ENCODE data around the gene DMTF1.
"Not testable (repeated sequence)": the region's sequence is repeated elsewhere in the genome, so short reads cannot be mapped to it uniquely, and the experiment has no call there.

The DMTF1 gene

GRCh38 chr7:87192784-87193487 is 40.7 kb downstream of the DMTF1 start:
- H3K4me3 ChIP-seq (replicated peaks; ENCODE audit: low read depth, low read length), result no peak overlapping the region
- no peak for DNase-seq (ENCODE audit: extremely low read depth, low read depth)
- TF ChIP-seq CTCF (IDR thresholded peaks at IDR 0.05; ENCODE audit: low read depth, low read length, missing control alignments), result no peak

- no peak for DNase-seq (ENCODE audit: extremely low read depth, low read depth)
- TF ChIP-seq CTCF (IDR thresholded peaks at IDR 0.05; ENCODE audit: low read depth, low read length, missing control alignments), result no peak
- no peak overlapping the region for H3K4me3 ChIP-seq (replicated peaks; ENCODE audit: low read depth, low read length)
These were observed 41.7 kb downstream of the DMTF1 start for GRCh38 chr7:87193912-87194311.

GRCh38 chr7:87199241-87199640 is 47.0 kb downstream of the DMTF1 start:
- DNase-seq (ENCODE audit: extremely low read depth, low read depth), result no peak
- no peak overlapping the region for H3K4me3 ChIP-seq (replicated peaks; ENCODE audit: low read depth, low read length)
- no peak for TF ChIP-seq CTCF (IDR thresholded peaks at IDR 0.05; ENCODE audit: low read depth, low read length, missing control alignments)

GRCh38 chr7:87199700-87200450 is 47.6 kb downstream of the DMTF1 start:
- H3K4me3 ChIP-seq (replicated peaks; ENCODE audit: low read depth, low read length), result no peak overlapping the region
- no peak for DNase-seq (ENCODE audit: extremely low read depth, low read depth)
- no peak for TF ChIP-seq CTCF (IDR thresholded peaks at IDR 0.05; ENCODE audit: low read depth, low read length, missing control alignments)

- no peak for DNase-seq (ENCODE audit: extremely low read depth, low read depth)
- H3K4me3 ChIP-seq (replicated peaks; ENCODE audit: low read depth, low read length), result no peak overlapping the region
- no peak for TF ChIP-seq CTCF (IDR thresholded peaks at IDR 0.05; ENCODE audit: low read depth, low read length, missing control alignments)
These were observed 50.0 kb downstream of the DMTF1 start for GRCh38 chr7:87202208-87202607.

GRCh38 chr7:87202705-87203104 is 50.5 kb downstream of the DMTF1 start:
- DNase-seq (ENCODE audit: extremely low read depth, low read depth), result no peak
- TF ChIP-seq CTCF (IDR thresholded peaks at IDR 0.05; ENCODE audit: low read depth, low read length, missing control alignments), result no peak
- H3K4me3 ChIP-seq (replicated peaks; ENCODE audit: low read depth, low read length), result no peak overlapping the region

- not testable (repeated sequence) for H3K4me3 ChIP-seq (replicated peaks; ENCODE audit: low read depth, low read length); DNase-seq (ENCODE audit: extremely low read depth, low read depth)
These were observed 51.7 kb downstream of the DMTF1 start for GRCh38 chr7:87203929-87204328.

All from HFF-Myc (cell line).